GM19468 (cell line): ENCODE measurements around the gene BBX.
"Not testable (repeated sequence)": the region's sequence is repeated elsewhere in the genome, so short reads cannot be mapped to it uniquely, and the experiment has no call there.

Experiments used
- ATAC-seq: cut with Tn5 transposase; IDR thresholded peaks from one replicate; pipeline ENCODE4 v1.9.1; 2021; ENCODE audit warnings: mild to moderate bottlenecking, moderate library complexity, moderate number of reproducible peaks; ENCODE audit not compliant: unreplicated experiment; ENCODE audit errors: extremely low read depth

The BBX gene

GRCh38 chr3:107825556-107825955, 302.8 kb downstream of the BBX start:
- no peak for ATAC-seq

GRCh38 chr3:107826727-107827126, 304.0 kb downstream of the BBX start:
- ATAC-seq, result no peak

- ATAC-seq, result no peak
These were observed 306.4 kb downstream of the BBX start for GRCh38 chr3:107829185-107829584.

GRCh38 chr3:107831590-107831989, 308.8 kb downstream of the BBX start:
- no peak for ATAC-seq

DNA sequence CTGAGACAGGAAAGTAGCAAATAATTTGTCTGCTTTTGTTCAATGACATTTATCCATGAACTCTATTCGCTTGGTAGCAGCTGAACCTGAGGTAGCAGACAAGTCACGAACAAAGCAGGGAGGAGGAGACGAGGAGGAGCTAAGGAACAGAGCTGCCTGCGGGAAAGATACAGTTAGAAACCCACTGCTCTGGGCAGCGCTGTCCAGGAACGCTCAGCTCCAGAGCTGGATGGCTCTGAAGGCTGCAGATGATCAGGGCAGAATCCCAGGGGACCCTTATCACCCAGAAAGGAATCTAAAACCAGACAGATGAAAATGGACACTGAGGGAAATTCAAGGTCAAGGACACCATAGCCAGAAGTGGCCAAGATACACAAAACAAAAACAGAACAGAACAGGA, 310.3 kb downstream of the BBX start:
- no peak for ATAC-seq

DNA sequence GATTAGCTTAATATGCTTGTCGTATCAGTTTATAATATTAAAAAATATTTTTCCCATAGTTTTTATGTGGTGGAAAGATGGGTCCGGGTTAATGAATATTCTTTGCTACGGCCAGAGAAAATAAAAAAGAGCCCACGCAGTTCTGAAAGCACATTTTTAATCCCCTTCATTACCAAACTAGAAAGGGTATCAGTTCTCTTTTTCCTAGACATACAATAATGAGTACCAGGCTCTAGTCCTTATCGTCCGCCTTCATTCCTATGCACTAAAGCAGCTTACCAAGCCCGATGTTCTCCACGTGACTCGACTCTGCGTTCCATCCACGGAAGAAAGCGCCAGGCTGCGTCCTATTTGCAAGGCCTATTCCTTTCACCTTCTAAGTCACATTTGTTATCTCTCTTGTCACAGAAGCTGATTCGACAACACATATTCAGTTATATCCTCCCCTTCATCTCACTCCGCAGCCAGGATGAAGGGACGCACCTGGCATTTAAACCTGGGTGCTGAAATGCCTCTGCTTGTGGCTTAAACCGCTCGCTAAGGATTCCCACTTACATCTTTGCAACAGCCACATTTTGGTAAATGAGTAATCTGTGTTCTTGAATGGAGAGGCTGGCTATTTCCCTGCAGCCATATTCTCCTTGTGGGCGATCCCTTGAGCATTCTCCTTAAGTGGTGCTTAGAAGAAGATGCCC, 311.1 kb downstream of the BBX start:
- ATAC-seq, result no peak

GRCh38 chr3:107835001-107835400, 312.2 kb downstream of the BBX start:
- ATAC-seq, result not testable (repeated sequence)

- no peak for ATAC-seq
These were observed 315.3 kb downstream of the BBX start for GRCh38 chr3:107837895-107838612.

GRCh38 chr3:107841831-107842230, 319.1 kb downstream of the BBX start:
- ATAC-seq, result no peak

- ATAC-seq, result no peak
These were observed 320.2 kb downstream of the BBX start for GRCh38 chr3:107842940-107843339.

GRCh38 chr3:107845380-107846278, 322.9 kb downstream of the BBX start:
- ATAC-seq, result no peak

DNA sequence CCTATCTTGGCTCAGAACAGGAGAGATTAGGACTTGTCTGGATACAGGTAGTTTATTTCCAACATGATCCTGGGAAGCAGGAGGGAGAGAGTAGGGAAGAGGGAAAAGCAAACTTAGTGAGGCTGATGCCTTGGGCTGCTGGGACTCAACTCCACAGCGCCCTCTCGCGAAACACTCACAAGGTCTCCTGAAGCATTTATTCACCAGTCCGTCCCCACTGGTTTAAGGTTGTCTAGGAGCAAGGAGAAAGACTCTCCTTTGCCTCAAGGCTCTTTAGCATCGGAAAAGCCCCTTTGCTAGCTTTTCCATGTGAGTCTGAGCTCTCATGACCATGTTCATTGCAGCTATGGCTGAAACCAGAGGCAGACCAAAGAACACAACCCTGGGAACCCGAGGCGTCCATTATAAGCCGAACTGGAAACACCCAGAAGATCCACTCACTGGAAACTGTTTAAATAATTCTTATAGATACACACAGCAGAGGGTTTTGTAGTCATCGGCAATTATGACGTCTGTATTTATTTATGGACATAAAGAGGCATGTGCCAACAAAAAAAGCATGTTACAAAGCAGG, 323.6 kb downstream of the BBX start:
- ATAC-seq, result no peak

GRCh38 chr3:107847791-107848190, 325.0 kb downstream of the BBX start:
- no peak for ATAC-seq

- ATAC-seq, result no peak
These were observed 325.7 kb downstream of the BBX start for GRCh38 chr3:107848351-107848915.

- no peak for ATAC-seq
These were observed 327.9 kb downstream of the BBX start for GRCh38 chr3:107850681-107851080.

- ATAC-seq, result no peak
These were observed 331.1 kb downstream of the BBX start for GRCh38 chr3:107853821-107854220.

GRCh38 chr3:107854733-107855132, 332.0 kb downstream of the BBX start:
- ATAC-seq, result no peak

DNA sequence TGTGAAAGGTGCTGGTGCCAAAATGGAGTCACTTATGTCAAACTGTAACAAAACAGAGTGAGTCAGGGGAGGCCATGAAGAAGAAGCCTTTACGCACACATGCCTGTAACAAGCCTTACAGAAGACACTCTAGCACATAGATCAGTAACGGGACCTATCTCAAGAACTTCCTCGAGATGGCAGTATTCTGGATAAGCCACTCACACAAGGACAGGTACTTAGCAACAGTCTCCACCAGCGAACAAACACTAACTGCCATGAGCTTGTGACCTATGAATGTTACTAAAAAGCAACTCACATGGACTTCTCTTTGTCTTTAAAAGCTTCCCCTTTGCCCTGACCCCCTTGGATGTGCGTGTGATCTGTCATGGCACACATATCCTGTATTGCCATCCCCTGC, 332.9 kb downstream of the BBX start:
- no peak for ATAC-seq

GRCh38 chr3:107857854-107858253, 335.1 kb downstream of the BBX start:
- ATAC-seq, result no peak

- ATAC-seq, result no peak
These were observed 336.1 kb downstream of the BBX start for GRCh38 chr3:107858876-107859275.
